HL-60 (cell line): ENCODE data around the gene SAP30BP.

ENCODE experiments used
- DNase-seq, 2 experiments: peaks; one replicate each; pipeline ENCODE4 v3.0.0-alpha.2; 2010 to 2020; ENCODE audit warnings: low read depth in 1 of 2, low spot score in 1 of 2
- H3K27ac ChIP-seq: fragments of 250-450 bp; sonication (Bioruptor Pico); replicated peaks from 2 replicates; pipeline ENCODE4 v1.5.1; 2020; ENCODE audit warnings: mild to moderate bottlenecking, moderate library complexity
- H3K27me3 ChIP-seq: fragments of 250-450 bp; sonication (Bioruptor Pico); 2 replicates; pipeline ENCODE4 v1.5.1; 2021; ENCODE audit warnings: mild to moderate bottlenecking, moderate library complexity; ENCODE audit not compliant: insufficient read depth, poor library complexity, severe bottlenecking
- H3K4me3 ChIP-seq: replicated peaks from 2 replicates; pipeline ENCODE4 v1.5.1; 2011; ENCODE audit warnings: mild to moderate bottlenecking, control low read depth, low read length; ENCODE audit not compliant: insufficient read depth
- CTCF ChIP-seq: IDR thresholded peaks from one replicate; pipeline ENCODE4 v1.5.1; 2011; ENCODE audit warnings: low read length, control low read depth, inconsistent platforms; ENCODE audit not compliant: insufficient read depth
- GABPA ChIP-seq: IDR thresholded peaks from 2 replicates; pipeline ENCODE4 v1.6.1; 2012; ENCODE audit warnings: low read depth
- POLR2AphosphoS5 ChIP-seq: IDR thresholded peaks from 2 replicates; pipeline ENCODE4 v1.6.1; 2012; ENCODE audit warnings: low read depth
- SPI1 ChIP-seq: IDR thresholded peaks from 2 replicates; pipeline ENCODE4 v1.6.1; 2012; ENCODE audit warnings: low read depth, mild to moderate bottlenecking, borderline replicate concordance
- TF ChIP-seq, protein P1 (sequence below): IDR thresholded peaks from 2 replicates; pipeline ENCODE4 v1.6.1; 2012; ENCODE audit warnings: low read depth; ENCODE audit not compliant: insufficient replicate concordance

The SAP30BP gene

GRCh38 chr17:75691801-75692626 is 24.9 kb downstream of the SAP30BP start:
- Histone ChIP-seq H3K27me3 (no peaks in the 10 kb centered on the region), H3K4me3 (no peak overlapping the region), H3K27ac (no peak overlapping the region)
- DNase-seq: no peak
- TF ChIP-seq, protein P1, sequence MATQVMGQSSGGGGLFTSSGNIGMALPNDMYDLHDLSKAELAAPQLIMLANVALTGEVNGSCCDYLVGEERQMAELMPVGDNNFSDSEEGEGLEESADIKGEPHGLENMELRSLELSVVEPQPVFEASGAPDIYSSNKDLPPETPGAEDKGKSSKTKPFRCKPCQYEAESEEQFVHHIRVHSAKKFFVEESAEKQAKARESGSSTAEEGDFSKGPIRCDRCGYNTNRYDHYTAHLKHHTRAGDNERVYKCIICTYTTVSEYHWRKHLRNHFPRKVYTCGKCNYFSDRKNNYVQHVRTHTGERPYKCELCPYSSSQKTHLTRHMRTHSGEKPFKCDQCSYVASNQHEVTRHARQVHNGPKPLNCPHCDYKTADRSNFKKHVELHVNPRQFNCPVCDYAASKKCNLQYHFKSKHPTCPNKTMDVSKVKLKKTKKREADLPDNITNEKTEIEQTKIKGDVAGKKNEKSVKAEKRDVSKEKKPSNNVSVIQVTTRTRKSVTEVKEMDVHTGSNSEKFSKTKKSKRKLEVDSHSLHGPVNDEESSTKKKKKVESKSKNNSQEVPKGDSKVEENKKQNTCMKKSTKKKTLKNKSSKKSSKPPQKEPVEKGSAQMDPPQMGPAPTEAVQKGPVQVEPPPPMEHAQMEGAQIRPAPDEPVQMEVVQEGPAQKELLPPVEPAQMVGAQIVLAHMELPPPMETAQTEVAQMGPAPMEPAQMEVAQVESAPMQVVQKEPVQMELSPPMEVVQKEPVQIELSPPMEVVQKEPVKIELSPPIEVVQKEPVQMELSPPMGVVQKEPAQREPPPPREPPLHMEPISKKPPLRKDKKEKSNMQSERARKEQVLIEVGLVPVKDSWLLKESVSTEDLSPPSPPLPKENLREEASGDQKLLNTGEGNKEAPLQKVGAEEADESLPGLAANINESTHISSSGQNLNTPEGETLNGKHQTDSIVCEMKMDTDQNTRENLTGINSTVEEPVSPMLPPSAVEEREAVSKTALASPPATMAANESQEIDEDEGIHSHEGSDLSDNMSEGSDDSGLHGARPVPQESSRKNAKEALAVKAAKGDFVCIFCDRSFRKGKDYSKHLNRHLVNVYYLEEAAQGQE: no peak
- TF ChIP-seq SPI1: no peak
- TF ChIP-seq CTCF: no peak
- no peak for TF ChIP-seq POLR2AphosphoS5
- TF ChIP-seq GABPA: no peak

- DNase-seq: no peak
- Histone ChIP-seq H3K27ac (no peak overlapping the region), H3K4me3 (no peak overlapping the region), H3K27me3 (no peaks in the 10 kb centered on the region)
- TF ChIP-seq CTCF: no peak
- TF ChIP-seq POLR2AphosphoS5: no peak
- no peak for TF ChIP-seq GABPA
- no peak for TF ChIP-seq SPI1
- TF ChIP-seq, protein P1: no peak
Observed at GRCh38 chr17:75692976-75693375, 25.8 kb downstream of the SAP30BP start.

DNA sequence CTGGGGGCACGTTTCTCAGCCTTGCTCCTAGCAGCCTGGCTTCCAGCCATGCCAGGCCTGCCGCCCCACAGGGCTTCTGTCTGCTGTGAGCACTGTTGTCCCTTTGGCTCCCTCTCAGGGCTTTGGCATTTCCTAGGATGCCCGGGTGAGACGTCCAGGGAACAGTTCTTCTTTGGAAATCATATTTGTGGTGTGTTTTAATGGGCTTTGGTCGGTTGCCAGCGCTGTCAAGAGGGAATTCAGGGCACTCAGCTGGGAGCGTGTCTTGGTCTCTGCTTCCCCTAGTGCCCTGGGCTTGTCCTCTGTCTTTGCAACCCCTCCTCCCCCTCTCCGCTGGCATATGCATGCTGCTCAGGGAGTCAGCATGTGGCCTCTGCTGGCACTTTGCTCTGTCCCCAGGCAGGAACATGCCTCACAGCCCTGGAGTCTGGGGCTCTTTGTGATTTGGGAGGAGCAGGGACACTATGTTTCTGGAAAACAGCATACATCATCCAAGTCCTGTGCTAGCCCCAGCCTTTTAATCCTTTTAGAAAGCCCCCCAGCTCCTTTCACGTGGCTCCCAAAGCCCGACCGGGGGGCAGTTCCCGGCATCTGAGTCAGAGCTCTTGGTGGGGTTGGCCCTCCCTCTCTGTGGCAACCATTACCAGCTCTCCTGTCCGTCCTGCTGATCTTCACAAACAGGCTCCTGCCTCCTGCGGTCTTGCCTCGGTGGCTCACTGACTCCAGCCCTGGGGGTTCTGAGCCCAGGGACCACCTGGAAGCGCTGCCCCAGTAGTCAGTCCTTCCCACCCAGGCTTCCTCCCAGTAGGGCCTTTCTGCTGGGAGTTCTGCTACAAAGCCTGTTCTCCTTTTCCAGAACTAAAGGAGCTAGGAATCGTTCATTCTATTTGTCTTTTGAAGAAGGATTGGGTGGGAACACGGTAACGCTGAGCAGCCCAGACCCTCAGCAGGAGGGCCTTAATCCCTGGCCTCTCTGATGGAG is 26.7 kb downstream of the SAP30BP start:
- Histone ChIP-seq H3K27me3 (no peaks in the 10 kb centered on the region), H3K27ac (no peak overlapping the region), H3K4me3 (no peak overlapping the region)
- TF ChIP-seq GABPA (no peak), SPI1 (no peak), CTCF (no peak)
- TF ChIP-seq, protein P1: no peak
- no peak for DNase-seq
